Sigmoid colon (tissue), 7 donors: ENCODE measurements around the gene CES3. TPM values are rescaled to one million over a fixed set of nuclear protein-coding genes. Genes with fewer than 3 reads are reported as not detected.

Source experiments
- DNase-seq: peaks from one replicate; pipeline ENCODE4 v3.0.0-alpha.2; 2019
- H3K27ac ChIP-seq, 4 donors: fragments of 200-600 bp; sonication (generic); one replicate each; pipeline ENCODE4 v1.5.1; 2016 to 2019; ENCODE audit warnings: mild to moderate bottlenecking in 1 of 4
- H3K27me3 ChIP-seq, 3 donors: fragments of 200-600 bp; sonication (generic); one replicate each; pipeline ENCODE4 v1.5.1; 2019; ENCODE audit warnings: mild to moderate bottlenecking in 1 of 3
- H3K36me3 ChIP-seq, 4 donors: fragments of 200-600 bp; sonication (generic); one replicate each; pipeline ENCODE4 v1.5.1; 2016 to 2019
- H3K4me1 ChIP-seq, 4 donors: fragments of 200-600 bp; sonication (generic); one replicate each; pipeline ENCODE4 v1.5.1; 2017 to 2019
- H3K4me3 ChIP-seq, 4 donors: fragments of 200-600 bp; sonication (generic); one replicate each; pipeline ENCODE4 v1.5.1; 2017 to 2019; ENCODE audit warnings: mild to moderate bottlenecking in 2 of 4, moderate library complexity in 1 of 4
- H3K9me3 ChIP-seq, 4 donors: fragments of 200-600 bp in 3 of 4; sonication (generic) in 3 of 4; one replicate each; pipeline versions ENCODE4 v1.5.1 to v1.6.1; 2013 to 2019
- CTCF ChIP-seq, 4 experiments: fragments of 450-650 bp in 3 of 4; fragments of 200-600 bp in 1 of 4; IDR thresholded peaks; one replicate each; pipeline ENCODE4 v1.5.1; 2016 to 2019; ENCODE audit warnings: antibody characterized with exemption in 4 of 4, mild to moderate bottlenecking in 3 of 4, moderate library complexity in 2 of 4
- EP300 ChIP-seq, 4 donors: sonication (generic); formaldehyde crosslinking; IDR thresholded peaks; one replicate each; pipeline ENCODE4 v1.6.1; 2017; ENCODE audit warnings: antibody characterized with exemption in 4 of 4
- POLR2A ChIP-seq, 2 donors: fragments of 450-650 bp; IDR thresholded peaks; one replicate each; pipeline ENCODE4 v1.6.1; 2016; ENCODE audit warnings: antibody characterized with exemption in 2 of 2, mild to moderate bottlenecking in 2 of 2, moderate library complexity in 2 of 2
- POLR2AphosphoS5 ChIP-seq, 4 donors: sonication (generic); formaldehyde crosslinking; IDR thresholded peaks; one replicate each; pipeline ENCODE4 v1.6.1; 2017; ENCODE audit warnings: antibody characterized with exemption in 4 of 4
- WGBS, 2 donors: extraction: QIAGEN DNeasy Blood & Tissue Kit; methylation state at CpG; one replicate each; pipeline ENCODE4 v1.1.7; 2013; 5-methylcytosine and 5-hydroxymethylcytosine counted together
- intact Hi-C: fragments of 100-400 bp; cut with DNase I; formaldehyde crosslinking; loops from one replicate; pipeline ENCODE4 v1.15.1; 2023
- polyA plus RNA-seq, 3 donors: library from polyadenylated mRNA; stranded (reverse); fragments of 200-250 nt; gene quantifications; one replicate each; pipeline ENCODE4 v1.2.3, GENCODE V29; 2013
- total RNA-seq, 4 donors: library from RNA; depleted of rRNA; stranded (reverse); fragments of >200 nt; gene quantifications; one replicate each; pipeline ENCODE4 v1.1.0, GENCODE V29; 2016
- donor health status: healthy with polysubstance abuse.
- donor health status: Bipolar disorder and iron deficiency.
- donor health status: healthy.

The CES3 gene
- total and polyA plus RNA-seq, 7 donors: 0.16 to 48.4 (median 6.7) TPM; not detected in 1

- 82 to 88% methylated on average over 3 of the region's 3 CpGs for WGBS, 2 donors
- no peak for TF ChIP-seq CTCF (IDR thresholded peaks at IDR 0.05)
- TF ChIP-seq EP300 (IDR thresholded peaks at IDR 0.05): no peak
- TF ChIP-seq POLR2A (IDR thresholded peaks at IDR 0.05): no peak
- TF ChIP-seq POLR2AphosphoS5 (IDR thresholded peaks at IDR 0.05): no peak
Measured at GRCh38 chr16:66996983-66997358, 35.9 kb downstream of the CES3 start.

GRCh38 chr16:67000384-67001351, 39.6 kb downstream of the CES3 start:
- H3K36me3 ChIP-seq: no peaks in the 10 kb centered on the region
- DNase-seq: peak; percentile 86
- peaks cover 0 to 19% (median 15%) of the 10 kb centered on the region in 4 donors for H3K4me1 ChIP-seq
- peaks cover 0 to 14% (median 0%) of the 10 kb centered on the region in 3 donors for H3K27me3 ChIP-seq
- peak overlapping the region; percentile 36 to 61 (median 50) for H3K4me3 ChIP-seq
- intact Hi-C loops: no loop called here
- peak overlapping the region in 3 of 4 donors; percentile 39 to 61 (median 46) for H3K27ac ChIP-seq
- WGBS, 2 donors: 5 to 6% methylated on average over 89 of the region's 89 CpGs
- H3K9me3 ChIP-seq: no peaks in the 10 kb centered on the region
- TF ChIP-seq POLR2A (IDR thresholded peaks at IDR 0.05): no peak
- peak in 3 of 4 donors; percentile 22 to 59 (median 53) for TF ChIP-seq POLR2AphosphoS5 (IDR thresholded peaks at IDR 0.05)
- peak in 1 of 4 donors; percentile 16 for TF ChIP-seq EP300 (IDR thresholded peaks at IDR 0.05)
- TF ChIP-seq CTCF (IDR thresholded peaks at IDR 0.05): no peak

More at GRCh38 chr16:66996983-66997358, 35.9 kb downstream of the CES3 start:
- Histone ChIP-seq H3K27me3 (peaks cover 0 to 8% (median 0%) of the 10 kb centered on the region in 3 donors), H3K27ac (peak overlapping the region; percentile 30 to 73 (median 50)), H3K36me3 (no peaks in the 10 kb centered on the region), H3K4me3 (no peak overlapping the region), H3K9me3 (no peaks in the 10 kb centered on the region), H3K4me1 (peaks cover 0 to 19% (median 15%) of the 10 kb centered on the region in 4 donors)
- intact Hi-C loops: no loop called here
- no peak for DNase-seq

- TF ChIP-seq POLR2A (IDR thresholded peaks at IDR 0.05): no peak
- TF ChIP-seq CTCF (IDR thresholded peaks at IDR 0.05): no peak
- TF ChIP-seq POLR2AphosphoS5 (IDR thresholded peaks at IDR 0.05): no peak
- no peak for TF ChIP-seq EP300 (IDR thresholded peaks at IDR 0.05)
- H3K27me3 ChIP-seq: peaks cover 0 to 14% (median 0%) of the 10 kb centered on the region in 3 donors
- no peaks in the 10 kb centered on the region for H3K9me3 ChIP-seq
- no peak overlapping the region for H3K4me3 ChIP-seq
- WGBS, 2 donors: 91 to 94% methylated on average over 3 of the region's 3 CpGs
- peaks cover 0 to 17% (median 15%) of the 10 kb centered on the region in 4 donors for H3K4me1 ChIP-seq
- H3K27ac ChIP-seq: no peak overlapping the region
- H3K36me3 ChIP-seq: no peaks in the 10 kb centered on the region
- no peak for DNase-seq
- intact Hi-C loops: no loop called here
Measured at GRCh38 chr16:67001726-67002125, 40.7 kb downstream of the CES3 start.

GRCh38 chr16:67006930-67007658, 46.0 kb downstream of the CES3 start:
- H3K9me3 ChIP-seq: no peaks in the 10 kb centered on the region
- 88 to 89% methylated on average over 12 of the region's 12 CpGs for WGBS, 2 donors
- no peak overlapping the region for H3K4me3 ChIP-seq
- H3K4me1 ChIP-seq: no peaks in the 10 kb centered on the region
- peaks cover 0 to 6% (median 0%) of the 10 kb centered on the region in 3 donors for H3K27me3 ChIP-seq
- TF ChIP-seq POLR2A (IDR thresholded peaks at IDR 0.05): no peak
- TF ChIP-seq CTCF (IDR thresholded peaks at IDR 0.05): no peak
- TF ChIP-seq EP300 (IDR thresholded peaks at IDR 0.05): no peak
- TF ChIP-seq POLR2AphosphoS5 (IDR thresholded peaks at IDR 0.05): no peak
- no peaks in the 10 kb centered on the region for H3K36me3 ChIP-seq
- no peak for DNase-seq
- intact Hi-C loops: no loop called here
- H3K27ac ChIP-seq: no peak overlapping the region
